ENCODE data around the gene PDE11A. TPM values are rescaled to one million over a fixed set of nuclear protein-coding genes. Genes with fewer than 3 reads are reported as not detected.

Gene PDE11A
- total and polyA plus RNA-seq, 2 of the 8 experiments (the other 6 are each of a cell fraction or from before 2014, with no cell fraction given), result 0.19 to 0.23 TPM

DNA sequence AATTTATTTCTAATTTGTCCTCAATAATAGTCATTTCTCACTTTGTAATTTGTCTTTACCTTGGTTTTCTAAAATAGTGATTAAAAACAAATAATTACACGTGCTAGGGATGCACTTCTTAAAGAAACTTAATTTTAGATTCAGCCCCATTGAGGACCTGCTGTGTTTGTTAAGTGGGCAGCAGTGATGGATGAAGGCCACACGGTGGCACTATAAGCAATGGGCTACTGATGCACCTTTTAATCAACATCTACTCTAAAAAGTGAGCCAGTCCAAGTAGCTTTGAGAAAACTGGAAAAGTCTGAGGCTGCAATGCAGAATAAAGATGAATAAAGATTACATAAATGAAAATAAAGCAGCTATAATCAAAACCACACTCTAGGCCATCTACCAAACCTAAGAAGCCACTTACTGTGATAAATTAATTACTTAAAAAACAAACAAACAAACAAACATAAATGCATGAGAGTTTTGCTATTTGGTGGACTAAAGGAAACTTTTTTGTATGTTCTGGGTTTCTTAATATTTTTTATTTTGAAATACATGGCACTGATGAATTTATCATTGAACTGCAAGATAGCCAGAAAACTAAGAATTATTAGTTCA lies 89.3 kb downstream of the PDE11A start:
- POLR2A ChIA-PET (ENCODE audit: partially characterized antibody), result no interaction called here
- CTCF ChIA-PET (ENCODE audit: partially characterized antibody), result interaction anchor here (0.8 to 4.0 kb wide), 26 partner anchors 10 to 423 kb away, joined by 3 to 17 read pairs (median 4); partner anchors contain the start of genes PDE11A and RBM45
- TF ChIP-seq CEBPB (IDR thresholded peaks at IDR 0.05; ENCODE audit: low read depth, low read length) (no peak), MAX (IDR thresholded peaks at IDR 0.05) (no peak), TAF7 (optimal IDR thresholded peaks at IDR 0.05; ENCODE audit: borderline replicate concordance, low read depth, low read length) (no peak), MAFK (IDR thresholded peaks at IDR 0.05; ENCODE audit: low read depth, low read length) (no peak), EP300 (IDR thresholded peaks at IDR 0.05; ENCODE audit: borderline replicate concordance in 1 of 2, low read depth in 2 of 2, low read length in 2 of 2) (no peak), KDM4A (IDR thresholded peaks at IDR 0.05; ENCODE audit: low read depth, low read length, severe bottlenecking) (no peak), POLR2A (IDR thresholded peaks at IDR 0.05; ENCODE audit: control extremely low read depth in 1 of 2, low read depth in 2 of 2, low read length in 2 of 2) (no peak), POU5F1 (IDR thresholded peaks at IDR 0.05; ENCODE audit: low read depth, low read length) (no peak)
- TF ChIP-seq, protein P1, sequence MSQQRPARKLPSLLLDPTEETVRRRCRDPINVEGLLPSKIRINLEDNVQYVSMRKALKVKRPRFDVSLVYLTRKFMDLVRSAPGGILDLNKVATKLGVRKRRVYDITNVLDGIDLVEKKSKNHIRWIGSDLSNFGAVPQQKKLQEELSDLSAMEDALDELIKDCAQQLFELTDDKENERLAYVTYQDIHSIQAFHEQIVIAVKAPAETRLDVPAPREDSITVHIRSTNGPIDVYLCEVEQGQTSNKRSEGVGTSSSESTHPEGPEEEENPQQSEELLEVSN (IDR thresholded peaks at IDR 0.05), result no peak
- TF ChIP-seq, protein P2, sequence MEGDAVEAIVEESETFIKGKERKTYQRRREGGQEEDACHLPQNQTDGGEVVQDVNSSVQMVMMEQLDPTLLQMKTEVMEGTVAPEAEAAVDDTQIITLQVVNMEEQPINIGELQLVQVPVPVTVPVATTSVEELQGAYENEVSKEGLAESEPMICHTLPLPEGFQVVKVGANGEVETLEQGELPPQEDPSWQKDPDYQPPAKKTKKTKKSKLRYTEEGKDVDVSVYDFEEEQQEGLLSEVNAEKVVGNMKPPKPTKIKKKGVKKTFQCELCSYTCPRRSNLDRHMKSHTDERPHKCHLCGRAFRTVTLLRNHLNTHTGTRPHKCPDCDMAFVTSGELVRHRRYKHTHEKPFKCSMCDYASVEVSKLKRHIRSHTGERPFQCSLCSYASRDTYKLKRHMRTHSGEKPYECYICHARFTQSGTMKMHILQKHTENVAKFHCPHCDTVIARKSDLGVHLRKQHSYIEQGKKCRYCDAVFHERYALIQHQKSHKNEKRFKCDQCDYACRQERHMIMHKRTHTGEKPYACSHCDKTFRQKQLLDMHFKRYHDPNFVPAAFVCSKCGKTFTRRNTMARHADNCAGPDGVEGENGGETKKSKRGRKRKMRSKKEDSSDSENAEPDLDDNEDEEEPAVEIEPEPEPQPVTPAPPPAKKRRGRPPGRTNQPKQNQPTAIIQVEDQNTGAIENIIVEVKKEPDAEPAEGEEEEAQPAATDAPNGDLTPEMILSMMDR (IDR thresholded peaks at IDR 0.05; ENCODE audit: control extremely low read depth in 1 of 3, insufficient read depth in 1 of 3, low read depth in 1 of 3, low read length in 3 of 3), result peak; percentile 52 to 84 (median 78)

More for the DNA sequence above, 89.3 kb downstream of the PDE11A start:
- Histone ChIP-seq H3K4ac (replicated peaks; ENCODE audit: insufficient read length, low read depth, low read length) (no peak overlapping the region), H2BK12ac (ENCODE audit: low read depth, low read length) (no peak overlapping the region), H2AK5ac (ENCODE audit: low read depth, low read length) (no peak overlapping the region), H3K9me3 (ENCODE audit: insufficient read depth in 2 of 2, low read depth in 1 of 2, low read length in 1 of 2) (no peaks in the 10 kb centered on the region), H3K9ac (replicated peaks in 1 of 4; ENCODE audit: extremely low read depth in 1 of 4, low read depth in 3 of 4, low read length in 3 of 4) (no peak overlapping the region), H4K5ac (ENCODE audit: insufficient read length, low read depth, low read length) (no peak overlapping the region), H2BK120ac (replicated peaks; ENCODE audit: low read depth, low read length) (no peak overlapping the region), H3K79me2 (ENCODE audit: control insufficient read depth in 1 of 2, insufficient read depth in 2 of 2, low read length in 2 of 2) (no peaks in the 10 kb centered on the region), H4K91ac (replicated peaks; ENCODE audit: insufficient read length, low read length) (no peak overlapping the region), H3K79me1 (ENCODE audit: low read depth, low read length) (no peaks in the 10 kb centered on the region), H3K36me3 (ENCODE audit: control insufficient read depth in 2 of 4, insufficient read depth in 4 of 4, low read length in 3 of 4) (no peaks in the 10 kb centered on the region), H4K20me1 (replicated peaks in 1 of 2; ENCODE audit: control insufficient read depth in 1 of 2, insufficient read depth in 2 of 2, low read length in 2 of 2) (no peaks in the 10 kb centered on the region), H3K56ac (replicated peaks; ENCODE audit: insufficient read length, low read depth, low read length) (no peak overlapping the region), H2BK20ac (ENCODE audit: low read length) (no peak overlapping the region), H3K27ac (ENCODE audit: low read depth, low read length) (no peak overlapping the region), H2BK5ac (ENCODE audit: low read depth, low read length) (no peak overlapping the region), H3K4me1 (replicated peaks in 1 of 4; ENCODE audit: control insufficient read depth in 3 of 4, insufficient read depth in 4 of 4, low read length in 3 of 4) (no peaks in the 10 kb centered on the region), H3K14ac (ENCODE audit: insufficient read length) (no peak overlapping the region), H3K27me3 (replicated peaks in 1 of 4; ENCODE audit: control insufficient read depth in 3 of 4, extremely low read depth in 1 of 4, insufficient read depth in 3 of 4, low read length in 3 of 4) (no peaks in the 10 kb centered on the region), H2BK15ac (ENCODE audit: low read length) (no peak overlapping the region), H3K4me2 (ENCODE audit: insufficient read depth in 1 of 2, low read depth in 2 of 2, low read length in 2 of 2) (no peak overlapping the region), H4K8ac (ENCODE audit: extremely low read depth, insufficient read depth, low read length) (no peak overlapping the region), H3K4me3 (ENCODE audit: extremely low read depth in 1 of 4, insufficient read depth in 2 of 4, low read depth in 3 of 4, low read length in 4 of 4) (no peak overlapping the region), H3K23me2 (ENCODE audit: low read depth, low read length) (no peaks in the 10 kb centered on the region), H2AFZ (ENCODE audit: low read length) (no peak overlapping the region), H3K23ac (ENCODE audit: insufficient read length) (no peak overlapping the region), H3K18ac (ENCODE audit: extremely low read depth, low read length) (no peak overlapping the region)
- peak in 1 of 2 experiments; percentile 15 for DNase-seq (ENCODE audit: low read depth in 1 of 2, low spot score in 2 of 2)
- FAIRE-seq, result peak; percentile 86
- WGBS, 2 experiments (ENCODE audit: extremely low coverage in 1 of 2, insufficient coverage in 1 of 2, insufficient read length in 1 of 2, insufficient replicate concordance in 2 of 2, low coverage in 1 of 2, low lambda C conversion rate in 2 of 2, missing lambda C conversion rate in 1 of 2), result 3% methylated on average over 2 of the region's 2 CpGs; no CpG with 5 or more reads in 1 of the 2 experiments

Measured in H1 (cell line).